Measurements from ENCODE around the gene CALML3. TPM values are rescaled to one million over a fixed set of nuclear protein-coding genes. Genes with fewer than 3 reads are reported as not detected.
A peak's percentile ranks its signal among the peaks of the same experiment; 100 is the strongest.

The CALML3 gene
- total RNA-seq, 1 donor from 2014 or later = not detected

DNA sequence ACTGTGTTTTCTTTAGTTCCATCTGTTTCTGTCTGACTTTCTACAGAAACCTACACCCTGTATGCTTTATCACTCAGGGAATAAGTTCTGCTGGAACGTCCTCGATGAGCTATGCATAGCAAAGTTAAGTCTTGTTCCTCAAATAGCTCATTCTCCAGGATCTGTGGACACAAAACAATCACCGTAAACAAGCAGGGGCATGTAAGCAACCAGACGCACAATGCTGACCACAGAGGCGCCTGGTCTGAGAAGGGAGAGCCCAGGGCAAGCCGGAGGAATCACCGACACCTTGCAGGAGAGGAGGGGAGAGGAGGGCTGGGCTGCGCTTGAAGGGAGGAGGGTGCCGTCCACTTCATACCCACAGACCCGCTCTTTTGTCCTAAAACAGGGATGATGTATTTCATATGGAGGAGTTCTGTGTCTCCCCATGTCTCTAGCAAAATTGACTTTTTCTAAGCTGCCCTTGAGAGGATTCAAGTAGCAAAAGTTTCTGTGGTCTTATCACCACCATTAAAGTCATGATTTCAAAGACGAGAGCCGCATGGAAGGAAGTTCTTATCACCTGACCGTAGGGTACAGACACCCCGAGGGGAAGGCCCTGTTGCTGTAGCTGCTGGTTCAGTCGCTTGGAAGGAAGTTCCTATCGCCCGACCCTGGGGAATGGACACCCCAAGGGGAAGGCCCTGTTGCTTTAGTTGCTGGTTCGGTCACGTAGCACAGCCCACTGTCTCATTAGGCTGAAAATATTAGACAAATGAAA lies 14.3 kb downstream of the CALML3 start:
- DNase-seq (ENCODE audit: low spot score) = no peak

DNA sequence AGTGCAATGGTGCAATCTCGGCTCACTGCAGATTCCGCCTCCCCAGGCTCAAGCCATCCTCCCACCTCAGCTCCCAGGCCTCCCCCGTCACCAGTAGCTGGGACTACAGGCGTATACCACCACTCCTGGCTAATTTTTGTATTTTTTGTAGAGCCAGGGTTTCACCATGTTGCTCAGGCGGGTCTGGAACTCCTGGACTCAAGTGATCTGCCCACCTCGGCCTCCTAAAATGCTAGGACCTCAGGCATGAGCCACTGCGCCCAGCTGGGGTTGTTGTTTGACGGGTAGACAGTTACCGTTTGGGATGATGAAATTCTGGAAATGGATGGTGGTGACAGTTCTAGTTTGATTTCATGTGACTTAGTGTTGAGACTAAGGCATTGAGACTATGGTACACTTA lies 15.3 kb downstream of the CALML3 start:
- no peak for DNase-seq (ENCODE audit: low spot score)

DNA sequence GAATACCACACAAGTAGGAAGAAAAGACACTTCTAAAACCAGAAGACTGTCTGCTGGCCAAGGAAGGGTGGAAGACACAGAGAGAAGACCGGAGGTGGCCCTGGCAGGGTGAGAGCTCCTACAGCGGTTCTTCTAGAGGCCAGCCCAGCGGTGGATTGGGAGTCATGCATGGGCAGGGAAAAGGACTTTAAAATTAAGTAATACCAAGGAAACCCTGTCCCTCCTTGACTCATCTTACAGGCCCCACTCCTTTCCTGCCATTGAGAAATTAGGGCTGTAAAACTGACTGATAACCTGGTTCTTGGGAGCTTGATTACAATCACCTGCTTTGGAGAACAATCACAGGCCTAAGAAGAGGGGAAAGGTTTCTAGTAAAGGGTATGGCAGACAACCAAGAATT lies 16.1 kb downstream of the CALML3 start:
- no peak for DNase-seq (ENCODE audit: low spot score)

DNA sequence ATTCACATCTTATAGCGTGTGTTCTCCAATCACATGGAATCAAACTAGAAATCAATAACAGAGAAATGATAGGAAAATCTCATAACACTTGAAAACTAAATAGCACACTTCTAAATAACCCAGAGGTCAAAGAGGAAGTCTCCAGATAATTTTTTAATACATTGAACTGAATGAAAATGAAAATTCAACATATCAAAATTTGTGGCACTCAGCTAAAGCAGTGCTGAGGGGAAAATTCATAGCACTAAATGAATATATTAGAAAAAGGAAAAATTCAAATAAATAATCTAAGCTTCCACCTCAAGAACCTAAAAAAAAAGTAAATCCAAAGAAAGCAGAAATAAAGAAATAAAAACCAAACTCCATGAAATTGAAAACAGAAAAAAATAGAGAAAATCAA lies 17.3 kb downstream of the CALML3 start:
- DNase-seq (ENCODE audit: low spot score) = no peak

DNA sequence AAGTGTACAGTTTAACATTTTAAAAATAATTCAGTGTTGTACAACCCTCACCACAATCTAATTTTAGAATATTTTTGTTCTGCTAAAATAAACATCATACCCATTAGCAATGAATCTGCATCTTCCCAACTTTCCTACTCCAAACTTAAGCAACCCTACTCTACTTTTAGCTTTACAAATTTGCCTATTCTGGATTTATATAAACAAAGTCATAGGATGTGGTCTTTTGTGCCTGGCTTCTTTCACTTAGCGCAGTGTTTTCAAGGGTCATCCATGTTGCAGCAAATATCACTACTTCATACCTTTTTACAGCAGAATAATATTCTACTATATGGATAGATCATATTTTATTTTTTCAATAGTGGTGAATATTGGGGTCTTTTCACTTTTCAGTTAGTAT lies 18.9 kb downstream of the CALML3 start:
- no peak for DNase-seq (ENCODE audit: low spot score)

DNA sequence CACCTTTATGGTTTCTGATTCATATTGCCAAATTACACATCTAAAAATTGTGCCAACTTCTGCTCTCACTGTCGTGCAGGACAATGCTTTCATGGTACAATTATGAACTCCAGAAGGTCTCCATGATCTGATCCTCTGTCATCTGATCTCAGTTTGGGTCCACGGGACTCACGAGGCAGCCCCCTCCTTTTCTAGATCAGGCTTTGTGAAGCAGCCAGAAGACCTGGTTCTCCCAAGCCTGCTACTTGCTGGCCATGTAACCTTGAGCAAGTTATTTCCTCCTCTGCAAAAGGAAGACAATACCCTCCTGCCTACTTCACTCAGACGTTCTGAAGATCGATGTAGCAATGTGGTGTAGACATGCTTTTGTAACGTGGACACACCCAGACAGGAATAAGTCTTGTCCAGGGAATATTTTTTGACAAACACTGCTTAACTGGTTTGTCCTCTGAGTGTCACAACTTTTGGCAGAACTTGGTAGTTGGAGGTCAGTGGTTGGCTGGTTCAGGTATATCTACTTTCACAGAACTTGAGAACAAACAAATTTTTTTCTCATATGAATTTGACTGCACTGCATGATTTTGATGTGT lies 19.6 kb downstream of the CALML3 start:
- DNase-seq (ENCODE audit: low spot score) = no peak

DNA sequence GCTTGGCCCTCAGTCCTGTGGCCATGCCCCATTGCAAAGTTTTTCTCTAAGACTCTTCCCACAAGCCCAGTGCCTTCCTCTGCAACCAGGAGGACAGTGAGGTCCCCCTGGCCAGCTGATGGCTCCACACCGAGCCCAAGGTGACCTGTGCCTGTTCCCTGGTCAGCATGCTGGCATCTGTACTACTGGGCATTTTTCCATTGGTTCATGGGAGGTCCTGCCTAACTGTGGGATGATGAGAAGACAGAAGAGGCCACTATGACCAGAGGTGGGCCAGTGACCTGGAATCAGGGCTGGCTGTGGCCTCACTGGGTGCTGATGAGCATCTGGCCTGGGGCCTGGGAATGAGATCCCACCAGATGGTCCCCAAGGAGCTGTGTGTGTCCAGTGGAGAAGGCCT lies 20.2 kb downstream of the CALML3 start:
- DNase-seq (ENCODE audit: low spot score) = no peak

DNA sequence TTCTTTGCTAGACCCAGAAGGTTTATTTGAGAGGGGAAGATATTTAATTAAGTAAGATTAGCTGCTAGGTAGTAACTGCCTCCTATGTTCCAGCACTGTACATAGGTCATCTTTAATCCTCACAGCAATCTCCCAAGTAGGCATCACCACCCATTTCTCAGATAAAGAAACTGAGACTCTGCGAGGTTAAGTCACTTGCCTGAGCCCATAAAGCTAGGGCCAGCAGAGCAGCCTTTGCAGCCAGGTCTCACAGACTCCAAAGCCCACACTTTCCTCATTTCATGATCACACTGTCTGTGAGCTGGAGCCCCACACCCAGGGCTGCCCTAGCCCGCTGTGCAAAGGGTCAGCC lies 20.6 kb downstream of the CALML3 start:
- DNase-seq (ENCODE audit: low spot score) = no peak

DNA sequence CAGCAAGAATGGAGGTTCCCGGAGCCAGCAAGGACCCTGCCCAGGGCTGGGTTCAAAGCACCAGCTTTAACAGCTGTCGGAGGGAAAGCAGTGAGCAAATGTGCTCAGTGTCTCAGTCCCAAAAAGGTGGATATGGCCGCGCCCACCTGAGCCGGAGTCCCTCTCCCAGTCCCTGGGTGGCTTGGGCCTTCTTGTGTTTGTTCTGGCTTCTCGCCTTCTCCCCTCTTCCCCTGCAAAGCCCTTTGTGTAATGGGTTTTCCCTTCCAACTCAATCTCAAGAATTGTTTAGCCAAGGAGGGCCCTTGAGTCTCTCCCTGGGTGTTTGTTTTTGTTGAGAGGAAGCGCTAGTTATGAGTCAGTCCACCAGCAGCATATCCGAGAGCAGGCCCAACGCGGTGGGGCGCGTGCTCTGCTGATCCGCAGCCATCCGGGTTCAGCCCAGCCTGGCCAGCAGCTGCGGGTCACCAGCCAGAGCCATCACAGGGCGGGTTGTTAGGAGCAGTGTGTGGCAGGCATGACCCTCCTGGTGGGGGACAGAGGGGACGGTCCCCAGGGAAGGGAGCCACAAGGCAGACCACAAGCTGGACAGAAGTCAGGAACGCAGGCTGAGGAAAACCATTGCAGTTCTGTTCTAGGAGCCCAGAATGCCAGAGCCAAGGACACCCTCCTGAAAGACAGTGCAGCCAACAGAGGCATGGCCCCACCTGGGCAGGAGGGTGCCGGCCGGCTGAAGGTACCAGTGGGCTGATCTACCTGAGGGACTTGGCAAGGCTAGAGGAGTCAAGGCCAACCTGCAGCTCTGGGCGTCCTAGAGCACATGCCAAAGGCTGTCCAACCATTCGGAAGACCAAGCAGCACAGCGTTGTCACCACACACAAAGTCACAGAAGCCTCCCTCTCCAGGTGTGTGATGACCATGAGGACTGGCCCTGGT lies 21.3 kb downstream of the CALML3 start:
- DNase-seq (ENCODE audit: low spot score) = peak; percentile 82

DNA sequence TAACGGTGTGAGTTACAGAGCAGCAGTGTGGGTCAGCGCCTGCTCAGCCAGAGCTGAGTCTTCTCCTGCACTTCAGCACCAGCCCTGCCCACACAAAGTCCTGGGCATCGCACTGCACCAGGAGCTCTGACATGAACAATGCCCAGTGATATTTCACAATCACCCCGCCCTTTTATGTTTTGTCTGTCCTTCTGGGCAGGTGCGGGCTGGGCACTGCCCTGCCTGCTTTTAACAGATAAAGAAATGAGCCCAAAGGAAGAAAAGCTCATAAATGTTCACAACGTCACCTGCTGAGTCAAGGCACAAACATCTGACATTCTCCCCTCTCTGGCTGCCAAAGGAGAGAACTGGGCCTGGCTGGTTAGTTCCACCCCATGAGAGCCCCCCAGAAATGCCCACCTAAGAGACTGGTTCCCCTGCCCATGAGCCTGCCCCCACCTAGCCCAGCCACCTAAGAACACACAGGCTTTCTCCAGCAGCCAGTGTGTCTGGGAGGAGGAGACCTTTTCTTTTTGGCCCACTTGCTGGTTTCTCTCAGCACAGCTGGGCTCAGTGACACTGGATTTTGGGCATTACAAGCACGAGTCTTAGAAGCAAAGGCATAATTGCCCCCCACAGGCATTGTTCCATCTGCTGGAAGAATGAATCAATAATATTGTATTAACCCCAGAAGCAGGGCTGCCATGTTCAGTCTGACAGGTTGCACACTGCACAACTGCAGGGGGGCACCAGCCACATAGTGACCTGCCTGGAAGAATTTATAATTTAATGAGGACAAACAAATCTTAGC lies 22.3 kb downstream of the CALML3 start:
- peak; percentile 71 for DNase-seq (ENCODE audit: low spot score)

DNA sequence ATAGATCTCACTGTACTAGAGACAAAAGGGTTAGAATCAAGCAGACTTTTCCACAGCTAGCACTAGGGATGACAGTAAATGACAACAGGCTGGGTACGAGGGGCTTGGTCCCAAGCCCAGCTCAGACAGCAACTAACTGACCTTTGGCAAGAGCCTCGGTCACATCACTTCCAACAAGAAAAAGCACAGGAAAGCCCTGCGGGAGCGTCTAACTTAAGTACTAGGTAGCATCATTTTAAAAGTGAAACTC lies 22.8 kb downstream of the CALML3 start:
- DNase-seq (ENCODE audit: low spot score) = no peak

DNA sequence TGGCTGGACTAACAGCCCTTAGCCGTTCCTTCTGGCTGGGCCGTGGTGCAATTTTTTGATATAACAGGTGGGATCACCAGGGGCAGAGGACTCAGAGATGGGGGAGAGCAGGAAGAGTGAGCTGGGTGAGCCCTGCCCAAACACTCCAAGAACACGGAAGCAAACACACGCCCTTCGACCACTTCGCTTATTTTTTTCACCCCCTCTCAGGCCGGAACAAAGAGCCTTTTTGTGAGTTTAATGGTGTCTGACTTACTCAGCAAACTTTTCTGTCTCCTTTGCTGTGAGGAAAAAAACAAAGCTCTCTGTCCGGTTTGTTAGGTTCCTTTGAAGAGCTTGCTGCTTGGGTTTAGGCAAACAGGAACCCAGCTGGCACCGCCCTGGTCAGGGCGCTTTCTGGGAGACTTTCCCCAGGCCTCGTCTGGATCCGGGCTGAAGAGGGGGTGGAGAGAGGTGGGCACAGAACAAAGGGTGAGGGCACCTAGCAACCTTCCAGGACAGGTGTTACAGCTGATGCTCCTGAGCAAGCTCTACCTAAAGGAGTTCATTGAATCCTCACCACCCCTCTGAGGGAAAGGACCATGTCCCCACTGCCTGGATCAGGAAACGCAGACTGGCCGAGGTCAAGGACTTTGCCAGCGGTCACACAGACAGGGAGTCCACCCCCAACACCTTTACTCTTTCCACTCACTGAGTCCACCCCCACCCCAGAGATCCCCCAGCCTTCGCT lies 23.3 kb downstream of the CALML3 start:
- peak; percentile 67 for DNase-seq (ENCODE audit: low spot score)

DNA sequence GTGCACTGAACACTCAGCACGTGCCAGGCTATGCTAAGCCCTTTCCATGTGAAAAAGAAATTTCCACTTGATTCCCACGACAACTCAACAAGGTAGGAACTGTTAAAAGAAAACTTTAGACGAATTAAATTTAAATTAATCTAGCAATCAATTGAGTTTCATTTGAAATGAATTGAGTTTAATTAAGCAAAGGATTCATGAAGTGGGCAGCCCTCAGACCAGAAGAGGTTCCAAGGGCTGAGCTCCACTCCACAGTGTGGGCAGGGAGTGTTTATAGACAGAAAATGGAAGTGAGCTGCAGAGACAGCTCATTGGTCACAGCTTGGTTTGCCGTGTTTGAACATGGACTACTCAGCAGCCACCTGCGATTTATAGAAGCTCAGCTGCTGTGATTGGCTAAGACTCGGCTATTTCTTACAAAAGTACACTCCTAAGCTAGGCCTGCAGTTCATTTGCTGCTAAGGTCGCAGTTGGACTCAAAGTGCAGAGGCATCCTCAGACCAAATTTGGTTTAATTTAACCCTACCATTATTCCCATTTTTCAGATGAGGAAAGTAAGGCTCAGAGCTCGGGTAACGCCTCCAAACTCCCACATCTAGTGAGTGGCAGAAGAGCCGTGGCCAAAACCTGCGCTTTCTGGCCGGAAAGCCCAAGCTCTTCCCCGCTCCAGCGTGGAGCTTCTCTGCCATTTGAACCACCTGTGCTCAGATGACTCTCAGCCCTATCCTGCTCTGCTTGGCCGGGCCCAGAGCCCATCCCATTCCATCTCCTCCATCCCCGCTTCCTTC lies 24.9 kb downstream of the CALML3 start:
- no peak for DNase-seq (ENCODE audit: low spot score)

DNA sequence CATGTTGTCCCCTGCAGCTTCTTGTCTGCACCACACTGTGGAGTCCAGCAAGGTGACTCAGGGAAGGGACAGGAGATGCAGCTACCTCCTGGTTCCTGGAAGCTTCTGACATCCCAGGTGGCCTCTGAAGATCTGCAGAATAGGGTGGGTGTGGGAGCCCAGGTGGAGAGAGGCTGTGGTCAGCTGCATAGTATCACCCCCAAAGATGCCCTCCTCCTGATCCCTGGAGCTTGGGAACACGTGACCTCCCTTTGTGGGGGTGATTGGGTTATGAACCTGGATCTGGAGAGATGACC lies 25.4 kb downstream of the CALML3 start:
- no peak for DNase-seq (ENCODE audit: low spot score)

DNA sequence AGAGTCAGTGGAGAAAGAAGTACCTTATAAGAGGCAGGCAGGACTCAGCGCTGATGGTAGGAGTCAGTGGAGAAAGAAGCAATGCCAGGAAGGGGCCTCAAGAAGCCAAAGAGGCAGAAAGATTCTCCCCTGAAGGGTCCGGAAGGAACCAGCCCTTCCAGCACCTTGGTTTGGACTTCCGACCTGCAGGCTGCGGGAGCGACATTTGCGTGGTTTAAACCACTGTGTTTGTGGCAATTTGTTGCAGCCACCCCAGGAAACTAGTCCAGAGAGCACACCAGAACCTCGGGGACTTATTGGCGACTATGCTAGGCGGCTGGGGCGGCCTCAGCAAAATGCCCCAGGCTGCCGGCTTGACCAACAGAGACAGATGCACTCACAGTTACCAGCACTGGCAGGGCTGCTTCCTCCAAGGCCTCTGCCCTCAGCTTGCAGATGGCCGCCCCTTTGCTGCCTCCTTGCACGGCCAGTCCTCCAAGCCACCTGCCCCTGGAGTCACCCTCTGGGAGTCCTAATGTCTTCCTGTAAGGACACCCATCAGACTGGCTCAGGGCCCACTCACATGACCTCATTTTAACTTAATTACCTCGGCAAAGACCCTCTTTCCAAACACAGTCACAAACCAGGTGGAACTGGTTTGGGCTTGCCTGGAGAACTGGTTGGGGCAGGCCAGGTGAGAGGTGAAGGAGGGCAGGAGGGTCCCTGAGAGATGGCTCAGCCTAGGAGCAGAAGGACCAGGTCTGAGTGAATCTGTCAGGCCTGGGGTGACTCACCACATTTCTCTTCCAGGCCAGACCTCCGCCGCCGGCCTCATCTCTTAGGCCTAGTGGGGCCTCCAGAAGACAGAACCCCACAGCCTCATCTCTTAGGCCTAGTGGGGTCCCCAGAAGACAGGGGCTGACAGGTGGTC lies 26.1 kb downstream of the CALML3 start:
- DNase-seq (ENCODE audit: low spot score) = no peak

DNA sequence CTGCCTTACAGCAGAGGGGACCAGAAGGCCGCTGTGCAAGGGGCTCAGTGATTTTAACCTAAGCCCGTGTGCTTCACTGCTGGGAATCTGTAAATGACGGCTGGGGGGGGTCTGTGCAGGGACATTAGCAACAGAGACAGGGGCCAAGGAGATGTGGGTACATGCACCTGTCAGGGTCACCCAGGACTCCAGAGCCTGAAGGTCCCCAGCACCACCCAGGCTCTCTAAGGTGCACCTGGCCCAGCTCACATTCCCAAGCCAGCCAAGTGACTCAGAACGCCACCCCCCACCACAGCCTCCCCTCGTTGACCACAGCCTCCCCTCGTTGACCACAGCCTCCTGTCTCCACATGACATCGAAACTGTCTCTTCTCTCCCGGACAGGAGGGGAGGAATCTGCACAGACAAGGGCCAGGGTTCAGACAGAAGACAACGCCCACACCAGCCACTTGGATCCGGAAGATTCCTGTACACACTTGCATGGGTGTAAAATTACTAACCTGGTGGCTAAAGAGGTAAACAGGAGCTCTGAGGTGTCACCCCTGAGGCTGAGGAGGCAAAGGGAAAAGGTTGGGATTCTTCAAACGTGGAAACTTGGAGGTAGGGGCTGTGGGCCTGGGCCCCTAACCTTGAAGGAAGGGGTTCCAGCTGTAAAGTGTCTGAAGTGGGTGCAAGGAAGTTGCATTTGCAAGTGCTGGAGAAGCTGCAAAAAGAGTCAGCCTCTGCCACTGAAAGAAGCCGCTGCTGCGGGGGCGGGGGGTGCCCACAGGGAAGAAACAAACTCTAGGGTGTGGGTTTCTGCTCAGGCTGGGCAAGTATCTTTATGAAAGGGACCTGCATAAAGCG lies 27.0 kb downstream of the CALML3 start:
- DNase-seq (ENCODE audit: low spot score) = no peak

DNA sequence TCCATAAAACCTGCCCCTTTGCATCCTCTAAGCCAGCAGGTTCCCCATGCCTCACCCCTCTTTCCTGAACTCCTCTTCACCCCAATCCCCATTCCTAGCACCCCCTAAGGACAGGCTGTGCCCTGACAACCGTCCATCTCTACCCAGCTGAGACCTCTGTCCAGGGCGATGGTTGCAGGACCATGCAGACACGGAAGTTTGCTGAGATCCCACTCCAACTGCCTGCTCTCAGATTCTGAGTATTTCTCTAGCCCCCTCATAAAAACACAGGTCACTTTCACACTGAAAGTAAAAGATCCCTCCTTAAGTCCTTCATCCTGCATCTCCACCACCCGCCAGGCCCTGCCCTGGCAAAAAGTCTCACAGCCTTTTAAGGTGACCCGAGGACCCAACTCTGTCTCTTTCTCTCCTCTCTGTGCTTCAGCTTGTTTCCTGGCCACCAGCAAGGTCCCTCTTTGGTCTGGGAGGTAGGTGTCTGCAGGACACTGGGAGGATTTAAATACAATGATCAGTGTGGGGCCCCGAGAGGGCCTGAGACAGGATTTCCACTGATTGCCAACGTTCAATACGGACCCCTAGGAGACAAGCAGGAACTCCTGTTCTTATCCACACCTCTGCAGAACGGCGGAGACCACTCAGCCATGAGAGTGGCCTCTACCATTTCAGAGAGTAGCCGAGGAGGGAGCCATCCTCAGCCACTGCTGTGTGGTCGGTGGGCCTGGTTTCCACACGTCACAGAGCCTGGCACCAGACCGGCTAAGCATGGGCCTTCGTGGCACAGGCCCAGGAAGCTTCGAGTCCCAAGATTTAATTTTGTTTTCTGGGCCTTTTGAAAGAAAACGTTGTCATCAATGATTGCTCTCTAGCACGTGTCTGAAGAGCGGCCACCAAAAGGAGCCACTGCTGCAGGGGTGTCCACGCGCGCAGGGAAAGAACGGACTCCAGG lies 27.9 kb downstream of the CALML3 start:
- no peak for DNase-seq (ENCODE audit: low spot score)
